Upper lobe of right lung (tissue), 1 donor: ENCODE measurements around the gene TAF8. TPM values are rescaled to one million over a fixed set of nuclear protein-coding genes. Genes with fewer than 3 reads are reported as not detected.

Source experiments
- ATAC-seq: fragments of 200-7000 bp; cut with Tn5 transposase; one replicate; pipeline ENCODE4 v1.9.1; 2020; ENCODE audit warnings: mild to moderate bottlenecking, moderate library complexity
- DNase-seq: peaks from one replicate; pipeline ENCODE4 v3.0.0-alpha.2; 2020
- H3K27ac ChIP-seq: fragments of 200-600 bp; one replicate; pipeline ENCODE4 v1.8.0; 2022
- H3K27me3 ChIP-seq: fragments of 200-600 bp; one replicate; pipeline ENCODE4 v1.8.0; 2022; ENCODE audit warnings: mild to moderate bottlenecking
- H3K36me3 ChIP-seq: fragments of 200-600 bp; one replicate; pipeline ENCODE4 v1.8.0; 2022
- H3K4me1 ChIP-seq: fragments of 200-600 bp; one replicate; pipeline ENCODE4 v1.8.0; 2022
- H3K4me3 ChIP-seq: fragments of 200-600 bp; one replicate; pipeline ENCODE4 v1.8.0; 2022; ENCODE audit warnings: mild to moderate bottlenecking
- H3K9me3 ChIP-seq: fragments of 200-600 bp; one replicate; pipeline ENCODE4 v1.8.0; 2022
- CTCF ChIP-seq: fragments of 200-600 bp; IDR thresholded peaks from one replicate; pipeline ENCODE4 v1.8.0; 2022; ENCODE audit warnings: antibody characterized with exemption
- intact Hi-C: fragments of 100-400 bp; cut with DNase I; formaldehyde crosslinking; loops from one replicate; pipeline ENCODE4 v1.11.0; 2022
- total RNA-seq: library from RNA; stranded (reverse); fragmentation: NEBNext Ultra II Directional; extraction: Animal tissue kit (Norgen Biotek cat#: 25700); gene quantifications from one replicate; pipeline ENCODE4 v1.2.1, GENCODE V29; 2021
- donor health status: DM: no; HTN: yes; CAD: no; lungs with severe emphysema.

The TAF8 gene
- total RNA-seq, 1 donor from 2014 or later: 31.1 TPM

- H3K36me3 ChIP-seq: no peaks in the 10 kb centered on the region
- H3K9me3 ChIP-seq: no peaks in the 10 kb centered on the region
- no peak for ATAC-seq
- H3K27me3 ChIP-seq: no peaks in the 10 kb centered on the region
- peaks cover 21% of the 10 kb centered on the region for H3K4me1 ChIP-seq
- H3K4me3 ChIP-seq: no peak overlapping the region
- DNase-seq: no peak
- no peak for TF ChIP-seq CTCF
- intact Hi-C loops: no loop called here
- no peak overlapping the region for H3K27ac ChIP-seq
These were observed 29.4 kb upstream of the TAF8 start for GRCh38 chr6:42020967-42021366.

GRCh38 chr6:42021847-42022754, 28.2 kb upstream of the TAF8 start:
- H3K4me1 ChIP-seq: peaks cover 21% of the 10 kb centered on the region
- H3K27me3 ChIP-seq: no peaks in the 10 kb centered on the region
- no peak overlapping the region for H3K27ac ChIP-seq
- intact Hi-C loops: no loop called here
- DNase-seq (no peak), ATAC-seq (peak; percentile 38)
- H3K4me3 ChIP-seq: no peak overlapping the region
- no peaks in the 10 kb centered on the region for H3K36me3 ChIP-seq
- H3K9me3 ChIP-seq: no peaks in the 10 kb centered on the region
- no peak for TF ChIP-seq CTCF

GRCh38 chr6:42022755-42023384, 27.5 kb upstream of the TAF8 start:
- no peak overlapping the region for H3K4me3 ChIP-seq
- ATAC-seq: no peak
- intact Hi-C loops: no loop called here
- no peak overlapping the region for H3K27ac ChIP-seq
- peaks cover 22% of the 10 kb centered on the region for H3K4me1 ChIP-seq
- no peak for DNase-seq
- H3K36me3 ChIP-seq: no peaks in the 10 kb centered on the region
- no peaks in the 10 kb centered on the region for H3K9me3 ChIP-seq
- TF ChIP-seq CTCF: no peak
- H3K27me3 ChIP-seq: no peaks in the 10 kb centered on the region

- no peaks in the 10 kb centered on the region for H3K27me3 ChIP-seq
- no peak overlapping the region for H3K4me3 ChIP-seq
- DNase-seq (no peak), ATAC-seq (no peak)
- peaks cover 6% of the 10 kb centered on the region for H3K36me3 ChIP-seq
- peaks cover 46% of the 10 kb centered on the region for H3K4me1 ChIP-seq
- no peak overlapping the region for H3K27ac ChIP-seq
- H3K9me3 ChIP-seq: no peaks in the 10 kb centered on the region
- intact Hi-C loops: no loop called here
- TF ChIP-seq CTCF: no peak
These were observed 25.1 kb upstream of the TAF8 start for GRCh38 chr6:42025066-42025844.

GRCh38 chr6:42025845-42026243, 24.5 kb upstream of the TAF8 start:
- DNase-seq (no peak), ATAC-seq (no peak)
- H3K36me3 ChIP-seq: peaks cover 6% of the 10 kb centered on the region
- no peaks in the 10 kb centered on the region for H3K9me3 ChIP-seq
- H3K4me1 ChIP-seq: peaks cover 52% of the 10 kb centered on the region
- H3K27me3 ChIP-seq: no peaks in the 10 kb centered on the region
- intact Hi-C loops: no loop called here
- H3K4me3 ChIP-seq: no peak overlapping the region
- no peak overlapping the region for H3K27ac ChIP-seq
- TF ChIP-seq CTCF: no peak
